H9 (cell line): ENCODE data around the gene FUT9. TPM values are rescaled to one million over a fixed set of nuclear protein-coding genes. Genes with fewer than 3 reads are reported as not detected.
"Not testable (repeated sequence)": the region's sequence is repeated elsewhere in the genome, so short reads cannot be mapped to it uniquely, and the experiment has no call there.

Source experiments
- DNase-seq: peaks from one replicate; pipeline ENCODE4 v3.0.0-alpha.2; 2017
- H2AFZ ChIP-seq: one replicate; pipeline ENCODE4 v1.6.1; 2013; ENCODE audit warnings: mild to moderate bottlenecking, low read length, control low read depth, moderate library complexity
- H2AK5ac ChIP-seq: 2 replicates; pipeline ENCODE4 v1.6.1; 2013; ENCODE audit warnings: low read length, control low read depth, mixed read lengths; ENCODE audit not compliant: insufficient read length
- H2BK120ac ChIP-seq: one replicate; pipeline ENCODE4 v1.6.1; 2013; ENCODE audit warnings: low read depth, mild to moderate bottlenecking, low read length, control low read depth, inconsistent platforms; ENCODE audit not compliant: poor library complexity, severe bottlenecking
- H2BK12ac ChIP-seq: 2 replicates; pipeline ENCODE4 v1.6.1; 2013; ENCODE audit warnings: low read length, control low read depth, mixed read lengths, low read depth; ENCODE audit not compliant: insufficient read length
- H2BK15ac ChIP-seq: 2 replicates; pipeline ENCODE4 v1.6.1; 2013; ENCODE audit warnings: low read depth, low read length, control low read depth
- H2BK20ac ChIP-seq: one replicate; pipeline ENCODE4 v1.6.1; 2013; ENCODE audit warnings: low read depth, mild to moderate bottlenecking, low read length, control low read depth, inconsistent platforms; ENCODE audit not compliant: poor library complexity, severe bottlenecking
- H2BK5ac ChIP-seq: 2 replicates; pipeline ENCODE4 v1.6.1; 2013; ENCODE audit warnings: low read length, control low read depth, mixed read lengths; ENCODE audit not compliant: insufficient read length
- H3K14ac ChIP-seq: 2 replicates; pipeline ENCODE4 v1.6.1; 2013; ENCODE audit warnings: low read length, control low read depth; ENCODE audit not compliant: insufficient read depth
- H3K18ac ChIP-seq: 2 replicates; pipeline ENCODE4 v1.6.1; 2013; ENCODE audit warnings: low read depth, mild to moderate bottlenecking, mixed read lengths, low read length, control low read depth; ENCODE audit not compliant: insufficient read length
- H3K23ac ChIP-seq: 2 replicates; pipeline ENCODE4 v1.6.1; 2013; ENCODE audit warnings: low read length, control low read depth, mixed read lengths, low read depth; ENCODE audit not compliant: insufficient read length
- H3K23me2 ChIP-seq: 2 replicates; pipeline ENCODE4 v1.6.1; 2013; ENCODE audit warnings: low read depth, mild to moderate bottlenecking, mixed read lengths, low read length, control low read depth; ENCODE audit not compliant: insufficient read length, poor library complexity, severe bottlenecking
- H3K27ac ChIP-seq: 2 replicates; pipeline ENCODE4 v1.5.1; 2013; ENCODE audit warnings: low read length, control low read depth, mixed read lengths, low read depth; ENCODE audit not compliant: insufficient read length
- H3K27me3 ChIP-seq: 2 replicates; pipeline ENCODE4 v1.6.1; 2013; ENCODE audit warnings: low read length, control low read depth, inconsistent platforms; ENCODE audit not compliant: insufficient read depth
- H3K4ac ChIP-seq: 2 replicates; pipeline ENCODE4 v1.6.1; 2013; ENCODE audit warnings: low read depth, mild to moderate bottlenecking, control low read depth, inconsistent platforms, low read length, moderate library complexity
- H3K4me1 ChIP-seq: 2 replicates; pipeline ENCODE4 v1.6.1; 2013; ENCODE audit warnings: low read length, control low read depth, inconsistent platforms; ENCODE audit not compliant: insufficient read depth
- H3K4me2 ChIP-seq: 2 replicates; pipeline ENCODE4 v1.6.1; 2013; ENCODE audit warnings: low read length, control low read depth, mixed read lengths; ENCODE audit not compliant: insufficient read length, insufficient read depth
- H3K56ac ChIP-seq: 2 replicates; pipeline ENCODE4 v1.6.1; 2013; ENCODE audit warnings: low read depth, mild to moderate bottlenecking, mixed read lengths, low read length, control low read depth; ENCODE audit not compliant: insufficient read length
- H3K79me1 ChIP-seq: 2 replicates; pipeline ENCODE4 v1.6.1; 2013; ENCODE audit warnings: low read depth, mild to moderate bottlenecking, moderate library complexity, low read length, control low read depth, inconsistent platforms; ENCODE audit not compliant: insufficient read depth, poor library complexity, severe bottlenecking
- H3K79me2 ChIP-seq: 2 replicates; pipeline ENCODE4 v1.6.1; 2013; ENCODE audit warnings: low read length, control low read depth, inconsistent platforms; ENCODE audit not compliant: insufficient read depth
- H3K9ac ChIP-seq: 2 replicates; pipeline ENCODE4 v1.6.1; 2013; ENCODE audit warnings: low read length, control low read depth, mixed read lengths; ENCODE audit not compliant: insufficient read length; ENCODE audit errors: extremely low read depth
- H3K9me3 ChIP-seq: one replicate; pipeline ENCODE4 v1.6.1; 2013; ENCODE audit warnings: low read depth, low read length, inconsistent platforms; ENCODE audit not compliant: control insufficient read depth
- H3T11ph ChIP-seq: one replicate; pipeline ENCODE4 v1.6.1; 2013; ENCODE audit warnings: mild to moderate bottlenecking, low read length, control low read depth, inconsistent platforms
- H4K20me1 ChIP-seq: one replicate; pipeline ENCODE4 v1.6.1; 2013; ENCODE audit not compliant: control insufficient read depth, insufficient read length, insufficient read depth
- H4K5ac ChIP-seq: 2 replicates; pipeline ENCODE4 v1.6.1; 2013; ENCODE audit warnings: low read depth, mild to moderate bottlenecking, mixed read lengths, low read length, control low read depth; ENCODE audit not compliant: insufficient read length
- H4K8ac ChIP-seq: replicated peaks from 2 replicates; pipeline ENCODE4 v1.6.1; 2013; ENCODE audit warnings: low read length, control low read depth, mixed read lengths, low read depth; ENCODE audit not compliant: insufficient read length
- H4K91ac ChIP-seq: 2 replicates; pipeline ENCODE4 v1.6.1; 2013; ENCODE audit warnings: low read depth, mild to moderate bottlenecking, moderate library complexity, mixed read lengths, low read length, control low read depth; ENCODE audit not compliant: insufficient read length
- H3K27ac Mint-ChIP-seq, 3 experiments: 2 replicates in 2 of 3; 3 replicates in 1 of 3; pipeline ENCODE4 v1.8.0; 2020 to 2021; ENCODE audit warnings: mixed read lengths in 3 of 3, mild to moderate bottlenecking in 1 of 3, moderate library complexity in 1 of 3
- H3K27me3 Mint-ChIP-seq: 2 replicates; pipeline ENCODE4 v1.8.0; 2021; ENCODE audit warnings: low read depth, mild to moderate bottlenecking, moderate library complexity, mixed read lengths
- H3K36me3 Mint-ChIP-seq, 3 experiments: 2 replicates in 2 of 3; 3 replicates in 1 of 3; pipeline ENCODE4 v1.8.0; 2020 to 2021; ENCODE audit warnings: low read depth in 3 of 3, mixed read lengths in 3 of 3; ENCODE audit not compliant: insufficient read depth in 1 of 3
- H3K4me1 Mint-ChIP-seq, 2 experiments: 2 replicates each; pipeline ENCODE4 v1.8.0; 2020; ENCODE audit warnings: mixed read lengths in 2 of 2
- H3K4me3 Mint-ChIP-seq, 2 experiments: 2 replicates in 1 of 2; 3 replicates in 1 of 2; pipeline ENCODE4 v1.8.0; 2020 to 2021; ENCODE audit warnings: mild to moderate bottlenecking in 2 of 2, mixed read lengths in 2 of 2, moderate library complexity in 1 of 2
- H3K9me3 Mint-ChIP-seq, 2 experiments: 2 replicates in 1 of 2; 3 replicates in 1 of 2; pipeline ENCODE4 v1.8.0; 2020; ENCODE audit warnings: mild to moderate bottlenecking in 2 of 2, mixed read lengths in 2 of 2, moderate library complexity in 1 of 2
- WGBS: extraction: QIAGEN DNeasy Blood & Tissue Kit; methylation state at CpG from one replicate; pipeline ENCODE4 v1.1.7; 2013; ENCODE audit warnings: missing lambda C conversion rate, low lambda C conversion rate, mixed read lengths; ENCODE audit not compliant: insufficient read length; ENCODE audit errors: extremely low coverage; 5-methylcytosine and 5-hydroxymethylcytosine counted together
- total RNA-seq: library from RNA; stranded (reverse); gene quantifications from 2 replicates; pipeline ENCODE4 v1.2.1, GENCODE V29; 2021
- TF ChIP-seq, protein P1 (sequence below): fragments of 200-600 bp; sonication (generic); conservative IDR thresholded peaks from 3 replicates; pipeline ENCODE4 v1.8.0; 2021; ENCODE audit warnings: antibody characterized with exemption, mild to moderate bottlenecking

Gene FUT9
- total RNA-seq, 1 experiment from 2014 or later: 1.6 TPM

DNA sequence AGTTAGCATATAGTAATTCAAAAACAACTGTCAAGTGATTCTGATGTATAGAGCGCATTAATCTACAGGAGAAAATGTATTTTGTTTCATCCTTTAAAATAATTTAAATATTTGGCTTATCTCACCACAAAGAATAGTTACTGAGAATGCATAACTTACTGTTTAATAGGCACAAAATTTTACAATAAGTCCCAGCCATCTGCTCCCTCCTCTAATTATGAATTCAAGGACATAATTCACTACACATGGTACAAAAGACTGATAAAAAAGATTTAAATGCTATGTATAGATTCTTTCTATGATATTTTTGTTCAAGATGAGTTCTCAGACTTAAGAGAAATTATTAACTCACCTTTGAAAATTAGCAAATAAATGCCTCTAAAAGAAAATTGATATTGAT, 242.0 kb downstream of the FUT9 start:
- TF ChIP-seq, protein P1, sequence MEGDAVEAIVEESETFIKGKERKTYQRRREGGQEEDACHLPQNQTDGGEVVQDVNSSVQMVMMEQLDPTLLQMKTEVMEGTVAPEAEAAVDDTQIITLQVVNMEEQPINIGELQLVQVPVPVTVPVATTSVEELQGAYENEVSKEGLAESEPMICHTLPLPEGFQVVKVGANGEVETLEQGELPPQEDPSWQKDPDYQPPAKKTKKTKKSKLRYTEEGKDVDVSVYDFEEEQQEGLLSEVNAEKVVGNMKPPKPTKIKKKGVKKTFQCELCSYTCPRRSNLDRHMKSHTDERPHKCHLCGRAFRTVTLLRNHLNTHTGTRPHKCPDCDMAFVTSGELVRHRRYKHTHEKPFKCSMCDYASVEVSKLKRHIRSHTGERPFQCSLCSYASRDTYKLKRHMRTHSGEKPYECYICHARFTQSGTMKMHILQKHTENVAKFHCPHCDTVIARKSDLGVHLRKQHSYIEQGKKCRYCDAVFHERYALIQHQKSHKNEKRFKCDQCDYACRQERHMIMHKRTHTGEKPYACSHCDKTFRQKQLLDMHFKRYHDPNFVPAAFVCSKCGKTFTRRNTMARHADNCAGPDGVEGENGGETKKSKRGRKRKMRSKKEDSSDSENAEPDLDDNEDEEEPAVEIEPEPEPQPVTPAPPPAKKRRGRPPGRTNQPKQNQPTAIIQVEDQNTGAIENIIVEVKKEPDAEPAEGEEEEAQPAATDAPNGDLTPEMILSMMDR: no peak
- Histone ChIP-seq H3K4me1 (no peaks in the 10 kb centered on the region), H4K91ac (no peak overlapping the region), H3K4ac (no peak overlapping the region), H3K79me1 (no peaks in the 10 kb centered on the region), H3K23ac (no peak overlapping the region), H4K8ac (no peak overlapping the region), H2AK5ac (no peak overlapping the region), H2AFZ (no peak overlapping the region), H2BK120ac (no peak overlapping the region), H3K27ac (no peak overlapping the region), H2BK15ac (no peak overlapping the region), H3K4me2 (no peak overlapping the region), H3K18ac (no peak overlapping the region), H3K79me2 (no peaks in the 10 kb centered on the region), H3T11ph (no peak overlapping the region), H2BK20ac (no peak overlapping the region), H3K14ac (no peak overlapping the region), H3K56ac (no peak overlapping the region), H3K9ac (no peak overlapping the region), H3K23me2 (no peaks in the 10 kb centered on the region), H2BK12ac (no peak overlapping the region), H4K5ac (no peak overlapping the region), H2BK5ac (no peak overlapping the region), H3K9me3 (no peaks in the 10 kb centered on the region), H4K20me1 (no peaks in the 10 kb centered on the region), H3K27me3 (no peaks in the 10 kb centered on the region)
- no peaks in the 10 kb centered on the region for H3K4me1 Mint-ChIP-seq
- H3K36me3 Mint-ChIP-seq: peaks cover 0 to 6% (median 0%) of the 10 kb centered on the region in 3 experiments; a peak in 2 of 7 replicates
- WGBS: no CpG with 5 or more reads among the region's 1 CpG
- DNase-seq: no peak
- no peaks in the 10 kb centered on the region for H3K27me3 Mint-ChIP-seq
- no peaks in the 10 kb centered on the region for H3K9me3 Mint-ChIP-seq
- H3K27ac Mint-ChIP-seq: no peak overlapping the region
- H3K4me3 Mint-ChIP-seq: no peak overlapping the region

DNA sequence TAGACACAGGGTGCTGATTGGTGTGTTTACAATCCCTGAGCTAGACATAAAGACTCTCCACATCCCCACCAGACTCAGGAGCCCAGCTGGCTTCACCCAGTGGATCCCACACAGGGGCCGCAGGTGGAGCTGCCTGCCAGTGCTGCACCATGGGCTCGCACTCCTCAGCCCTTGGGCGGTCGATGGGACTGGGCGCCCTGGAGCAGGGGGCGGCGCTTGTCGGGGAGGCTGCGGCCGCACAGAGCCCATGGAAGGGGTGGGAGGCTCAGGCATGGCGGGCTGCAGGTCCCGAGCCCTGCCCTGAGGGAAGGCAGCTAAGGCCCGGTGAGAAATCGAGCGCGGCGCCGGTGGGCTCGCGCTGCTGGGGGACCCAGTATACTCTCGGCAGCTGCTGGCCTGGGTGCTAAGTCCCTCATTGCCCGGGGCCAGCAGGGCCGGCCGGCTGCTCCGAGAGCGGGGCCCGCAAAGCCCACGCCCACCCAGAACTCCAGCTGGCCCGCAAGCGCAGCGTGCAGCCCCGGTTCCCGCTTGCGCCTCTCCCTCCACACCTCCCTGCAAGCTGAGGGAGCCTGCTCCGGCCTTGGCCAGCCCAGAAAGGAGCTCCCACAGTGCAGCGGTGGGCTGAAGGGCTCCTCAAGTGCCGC, 245.1 kb downstream of the FUT9 start:
- not testable (repeated sequence) for H3K4me2 ChIP-seq, H3K4me1 Mint-ChIP-seq, H3K23me2 ChIP-seq, H3K23ac ChIP-seq, H3K27me3 Mint-ChIP-seq, DNase-seq, H2BK5ac ChIP-seq, H2AFZ ChIP-seq, H2AK5ac ChIP-seq, H3K27me3 ChIP-seq, H3K79me1 ChIP-seq, H3K4ac ChIP-seq, H3K36me3 Mint-ChIP-seq, H3K4me1 ChIP-seq, H4K5ac ChIP-seq, H3K9me3 Mint-ChIP-seq, H2BK120ac ChIP-seq, H3K79me2 ChIP-seq, H3K4me3 Mint-ChIP-seq, H4K91ac ChIP-seq, H4K20me1 ChIP-seq, H3K56ac ChIP-seq, H2BK20ac ChIP-seq, H3K9ac ChIP-seq, H3K27ac ChIP-seq, H3K14ac ChIP-seq, H2BK12ac ChIP-seq, H3T11ph ChIP-seq, H3K27ac Mint-ChIP-seq, H4K8ac ChIP-seq, H2BK15ac ChIP-seq, H3K18ac ChIP-seq, H3K9me3 ChIP-seq
- WGBS: no CpG with 5 or more reads among the region's 37 CpGs
